ENCODE data around the gene FAM20C. TPM values are rescaled to one million over a fixed set of nuclear protein-coding genes. Genes with fewer than 3 reads are reported as not detected.

Gene FAM20C
- total RNA-seq, 2 experiments from 2014 or later = not detected

- ChIA-PET CTCF (ENCODE audit: unreplicated experiment) (no interaction called here), POLR2A (interaction anchor here (0.7 kb wide), 1 partner anchor 201 kb away, joined by 4 read pairs; no protein-coding TSS in a partner anchor)
- Histone ChIP-seq H3K36me3 (ENCODE audit: insufficient read depth, low read length) (no peaks in the 10 kb centered on the region), H3K4me3 (ENCODE audit: low read depth, low read length, poor library complexity, severe bottlenecking) (no peak overlapping the region), H3K79me2 (ENCODE audit: insufficient read depth, low read depth, low read length) (no peaks in the 10 kb centered on the region), H2AFZ (ENCODE audit: low read length) (no peak overlapping the region), H3K27ac (ENCODE audit: low read depth, low read length, poor library complexity, severe bottlenecking) (no peak overlapping the region), H3K4me2 (ENCODE audit: low read length) (no peak overlapping the region), H4K20me1 (ENCODE audit: insufficient read depth, low read length) (no peaks in the 10 kb centered on the region), H3K9me3 (ENCODE audit: low read length) (no peaks in the 10 kb centered on the region), H3K9me2 (ENCODE audit: insufficient read depth, low read length) (no peaks in the 10 kb centered on the region), H3K4me1 (ENCODE audit: insufficient read depth, low read length, poor library complexity, severe bottlenecking) (no peaks in the 10 kb centered on the region)
- BruUV-seq (replicated peaks) = no TSS peak
- intact Hi-C loops (cut with micrococcal nuclease; ENCODE audit: unreplicated experiment) = no loop called here
- no peak for DNase-seq (ENCODE audit: low spot score)
- TF ChIP-seq CTCF (conservative IDR thresholded peaks at IDR 0.05; ENCODE audit: low read length) (no peak), EZH2phosphoT487 (IDR thresholded peaks at IDR 0.05; ENCODE audit: borderline replicate concordance, low read depth, low read length) (no peak)
Observed at GRCh38 chr7:307970-308369, 115.6 kb downstream of the FAM20C start.

DNA sequence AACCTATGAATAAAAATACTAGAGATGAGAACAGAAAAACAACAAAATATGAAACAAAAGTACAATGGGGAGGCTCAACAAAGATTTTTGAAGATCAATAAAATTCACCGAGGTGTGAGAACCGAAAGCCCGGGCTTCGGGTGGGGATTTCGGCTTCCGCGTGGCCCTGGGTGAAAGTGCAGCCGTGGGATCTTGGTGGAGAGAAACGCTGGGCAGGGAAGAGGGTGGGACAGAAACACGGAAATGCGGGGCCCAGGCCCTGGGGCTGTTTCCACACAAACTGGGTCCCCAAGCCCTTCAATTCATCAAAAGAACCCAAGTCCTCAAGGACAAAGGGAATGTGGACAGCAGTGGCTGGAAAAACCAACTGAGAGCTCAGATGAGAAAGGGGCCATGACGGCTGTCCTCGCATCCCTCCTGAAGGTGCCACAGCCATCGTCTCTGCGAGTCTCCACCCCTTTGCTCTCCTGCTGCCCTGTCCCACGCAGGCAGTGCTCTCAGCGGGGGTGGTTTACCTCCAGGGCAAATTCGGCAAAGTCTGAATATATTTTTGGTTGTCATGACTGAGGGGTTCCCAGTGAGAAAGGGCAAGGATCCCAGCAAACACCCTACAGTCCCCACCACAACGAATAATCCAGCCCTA lies 117.3 kb downstream of the FAM20C start:
- no TSS peak for BruUV-seq (replicated peaks)
- no peak for DNase-seq (ENCODE audit: low spot score)
- intact Hi-C loops (cut with micrococcal nuclease; ENCODE audit: unreplicated experiment) = no loop called here
- Histone ChIP-seq H3K4me1 (ENCODE audit: insufficient read depth, low read length, poor library complexity, severe bottlenecking) (no peaks in the 10 kb centered on the region), H3K27ac (ENCODE audit: low read depth, low read length, poor library complexity, severe bottlenecking) (no peak overlapping the region), H3K9me2 (ENCODE audit: insufficient read depth, low read length) (no peaks in the 10 kb centered on the region), H3K79me2 (ENCODE audit: insufficient read depth, low read depth, low read length) (no peaks in the 10 kb centered on the region), H3K36me3 (ENCODE audit: insufficient read depth, low read length) (no peaks in the 10 kb centered on the region), H3K4me2 (ENCODE audit: low read length) (no peak overlapping the region), H2AFZ (ENCODE audit: low read length) (no peak overlapping the region), H4K20me1 (ENCODE audit: insufficient read depth, low read length) (no peaks in the 10 kb centered on the region), H3K4me3 (ENCODE audit: low read depth, low read length, poor library complexity, severe bottlenecking) (no peak overlapping the region), H3K9me3 (ENCODE audit: low read length) (no peaks in the 10 kb centered on the region)
- ChIA-PET POLR2A (no interaction called here), CTCF (ENCODE audit: unreplicated experiment) (no interaction called here)
- TF ChIP-seq CTCF (conservative IDR thresholded peaks at IDR 0.05; ENCODE audit: low read length) = no peak
- no peak for TF ChIP-seq EZH2phosphoT487 (IDR thresholded peaks at IDR 0.05; ENCODE audit: borderline replicate concordance, low read depth, low read length)

Other genes starting within 250 kb of the FAM20C start
- not detected in 2 replicates for gene FOXL3, start 97.6 kb downstream of the FAM20C start, total RNA-seq (2014; rRNA removed; shearing (Covaris generic))
- not detected in 2 replicates for gene FOXL3, start 97.6 kb downstream of the FAM20C start, total RNA-seq (2022)